ENCODE data around the gene ZPLD1. TPM values are rescaled to one million over a fixed set of nuclear protein-coding genes. Genes with fewer than 3 reads are reported as not detected.

The ZPLD1 gene
- total RNA-seq, 1 donor from 2014 or later: not detected

GRCh38 chr3:102505542-102505941, 70.7 kb downstream of the ZPLD1 start:
- no peaks in the 10 kb centered on the region for H3K4me1 Mint-ChIP-seq
- POLR2A ChIA-PET: no interaction called here

DNA sequence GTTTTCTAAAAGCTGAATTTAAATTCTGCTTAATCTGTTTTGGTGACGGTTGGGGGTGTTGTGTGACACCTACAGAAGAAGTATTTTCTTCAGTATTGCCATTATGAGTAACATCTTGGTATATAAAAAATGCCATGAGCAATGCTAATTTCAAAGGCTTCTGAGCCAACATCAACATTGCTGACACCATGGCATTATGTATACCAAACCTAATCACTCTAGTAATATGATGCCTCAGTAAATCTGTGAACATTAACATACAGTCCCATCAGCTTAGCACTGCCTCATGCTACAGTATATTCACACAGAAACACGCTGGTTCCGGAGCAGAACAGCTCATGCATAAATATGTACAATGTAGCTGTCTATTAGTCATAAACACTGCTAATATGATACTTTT, 75.8 kb downstream of the ZPLD1 start:
- no peaks in the 10 kb centered on the region for H3K4me1 Mint-ChIP-seq
- H3K36me3 Mint-ChIP-seq (ENCODE audit: low read depth): no peaks in the 10 kb centered on the region
- no peaks in the 10 kb centered on the region for H3K9me3 Mint-ChIP-seq
- ChIA-PET POLR2A (no interaction called here), CTCF (no interaction called here)
- peaks cover 8% of the 10 kb centered on the region for H3K27me3 Mint-ChIP-seq
- H3K4me3 Mint-ChIP-seq: no peak overlapping the region
- no peak for ATAC-seq (ENCODE audit: low read depth)
- intact Hi-C loops (cut with micrococcal nuclease): no loop called here
- TF ChIP-seq CTCF (IDR thresholded peaks at IDR 0.05): no peak
- no peak overlapping the region for H3K27ac Mint-ChIP-seq
- no peak for DNase-seq

More at GRCh38 chr3:102505542-102505941, 70.7 kb downstream of the ZPLD1 start:
- no peak for TF ChIP-seq CTCF (IDR thresholded peaks at IDR 0.05)
- H3K36me3 Mint-ChIP-seq (ENCODE audit: low read depth): no peaks in the 10 kb centered on the region
- intact Hi-C loops (cut with micrococcal nuclease): no loop called here
- H3K4me3 Mint-ChIP-seq: no peak overlapping the region
- CTCF ChIA-PET: no interaction called here
- DNase-seq: no peak
- H3K9me3 Mint-ChIP-seq: peaks cover 2% of the 10 kb centered on the region
- H3K27me3 Mint-ChIP-seq: peaks cover 4% of the 10 kb centered on the region
- H3K27ac Mint-ChIP-seq: no peak overlapping the region
- no peak for ATAC-seq (ENCODE audit: low read depth)

- H3K4me1 Mint-ChIP-seq: no peaks in the 10 kb centered on the region
- no peak overlapping the region for H3K27ac Mint-ChIP-seq
- TF ChIP-seq CTCF (IDR thresholded peaks at IDR 0.05): no peak
- intact Hi-C loops (cut with micrococcal nuclease): no loop called here
- ChIA-PET CTCF (no interaction called here), POLR2A (no interaction called here)
- H3K27me3 Mint-ChIP-seq: peaks cover 8% of the 10 kb centered on the region
- DNase-seq: no peak
- no peaks in the 10 kb centered on the region for H3K9me3 Mint-ChIP-seq
- ATAC-seq (ENCODE audit: low read depth): no peak
- H3K4me3 Mint-ChIP-seq: no peak overlapping the region
- H3K36me3 Mint-ChIP-seq (ENCODE audit: low read depth): no peaks in the 10 kb centered on the region
Measured at GRCh38 chr3:102511168-102511567, 76.4 kb downstream of the ZPLD1 start.

GRCh38 chr3:102511639-102512038, 76.8 kb downstream of the ZPLD1 start:
- ATAC-seq (ENCODE audit: low read depth) (no peak), DNase-seq (no peak)
- no peak for TF ChIP-seq CTCF (IDR thresholded peaks at IDR 0.05)
- Mint-ChIP-seq H3K36me3 (ENCODE audit: low read depth) (no peaks in the 10 kb centered on the region), H3K27me3 (peaks cover 11% of the 10 kb centered on the region), H3K4me3 (no peak overlapping the region), H3K27ac (no peak overlapping the region), H3K9me3 (no peaks in the 10 kb centered on the region), H3K4me1 (no peaks in the 10 kb centered on the region)
- intact Hi-C loops (cut with micrococcal nuclease): no loop called here
- ChIA-PET POLR2A (no interaction called here), CTCF (no interaction called here)

DNA sequence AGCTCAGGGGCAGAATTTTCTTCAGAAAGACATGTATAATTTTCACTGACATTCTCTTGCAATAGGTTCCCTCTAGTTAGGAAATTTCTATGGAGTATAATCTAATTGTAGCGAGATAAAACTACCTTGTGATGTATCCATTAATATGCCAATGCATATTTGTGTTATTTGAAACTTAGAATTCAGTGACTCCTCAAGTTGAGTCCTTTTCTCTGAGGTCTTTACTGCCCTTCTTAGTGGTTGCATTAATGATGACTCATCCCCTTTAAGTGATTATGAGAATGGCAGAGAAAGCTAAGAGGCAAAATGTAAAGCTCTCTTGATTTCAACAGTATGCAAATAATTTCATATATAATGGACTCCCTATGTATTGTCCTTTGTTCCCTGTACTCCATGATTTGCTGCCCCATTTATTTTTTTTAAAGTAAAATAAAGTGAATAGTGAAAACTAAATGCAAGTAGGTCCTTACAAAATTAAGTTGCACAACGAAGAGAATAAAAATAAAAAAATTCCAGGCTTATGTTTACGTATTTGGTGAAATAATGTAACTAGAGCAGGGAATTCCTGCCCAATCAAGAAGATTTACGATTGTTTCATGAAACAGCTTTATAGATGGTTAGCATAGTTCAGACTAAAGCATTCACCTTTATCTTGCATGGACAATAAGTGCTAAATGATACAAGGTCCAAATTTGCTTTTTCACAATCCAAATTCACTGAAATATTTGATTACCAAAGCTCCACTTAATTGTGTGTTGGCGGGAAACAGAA, 78.1 kb downstream of the ZPLD1 start:
- CTCF ChIA-PET: no interaction called here
- no peak for TF ChIP-seq CTCF (IDR thresholded peaks at IDR 0.05)
- POLR2A ChIA-PET: no interaction called here
- DNase-seq: no peak
- Mint-ChIP-seq H3K9me3 (no peaks in the 10 kb centered on the region), H3K27ac (no peak overlapping the region), H3K4me1 (no peaks in the 10 kb centered on the region), H3K36me3 (ENCODE audit: low read depth) (no peaks in the 10 kb centered on the region), H3K27me3 (peaks cover 12% of the 10 kb centered on the region), H3K4me3 (no peak overlapping the region)
- no peak for ATAC-seq (ENCODE audit: low read depth)
- intact Hi-C loops (cut with micrococcal nuclease): no loop called here
